Fibroblast of skin of abdomen (primary cell): ENCODE measurements around the gene ZNF146.
"Not testable (repeated sequence)": the region's sequence is repeated elsewhere in the genome, so short reads cannot be mapped to it uniquely, and the experiment has no call there.

Experiments used
- DNase-seq: peaks from one replicate; pipeline ENCODE4 v3.0.0-alpha.2; 2013

The ZNF146 gene

DNA sequence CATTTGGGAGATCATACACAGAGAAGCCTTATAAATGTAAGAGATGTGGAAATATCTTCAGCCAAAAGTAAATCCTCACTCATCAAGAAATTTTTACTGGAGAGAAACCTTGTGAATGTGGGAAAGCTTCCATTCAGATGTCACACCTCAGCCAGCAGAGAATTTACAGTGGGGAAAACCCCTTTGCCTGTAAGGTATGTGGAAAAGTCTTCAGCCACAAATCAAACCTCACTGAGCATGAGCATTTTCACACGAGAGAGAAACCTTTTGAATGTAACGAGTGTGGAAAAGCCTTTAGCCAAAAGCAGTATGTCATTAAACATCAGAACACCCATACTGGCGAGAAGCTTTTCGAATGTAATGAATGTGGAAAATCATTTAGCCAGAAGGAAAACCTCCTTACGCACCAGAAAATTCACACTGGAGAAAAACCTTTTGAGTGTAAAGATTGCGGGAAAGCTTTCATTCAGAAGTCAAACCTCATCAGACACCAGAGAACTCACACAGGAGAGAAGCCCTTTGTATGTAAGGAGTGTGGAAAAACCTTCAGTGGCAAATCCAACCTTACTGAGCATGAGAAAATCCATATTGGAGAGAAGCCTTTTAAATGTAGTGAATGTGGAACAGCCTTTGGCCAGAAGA, 21.5 kb downstream of the ZNF146 start:
- no peak for DNase-seq

DNA sequence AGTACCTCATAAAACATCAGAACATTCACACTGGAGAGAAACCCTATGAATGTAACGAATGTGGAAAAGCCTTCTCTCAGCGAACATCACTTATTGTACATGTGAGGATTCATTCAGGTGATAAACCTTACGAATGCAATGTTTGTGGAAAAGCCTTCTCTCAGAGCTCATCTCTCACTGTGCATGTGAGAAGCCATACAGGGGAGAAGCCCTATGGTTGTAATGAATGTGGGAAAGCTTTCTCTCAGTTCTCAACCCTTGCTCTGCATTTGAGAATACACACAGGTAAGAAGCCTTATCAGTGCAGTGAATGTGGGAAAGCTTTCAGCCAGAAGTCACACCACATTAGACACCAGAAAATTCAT, 22.0 kb downstream of the ZNF146 start:
- no peak for DNase-seq

DNA sequence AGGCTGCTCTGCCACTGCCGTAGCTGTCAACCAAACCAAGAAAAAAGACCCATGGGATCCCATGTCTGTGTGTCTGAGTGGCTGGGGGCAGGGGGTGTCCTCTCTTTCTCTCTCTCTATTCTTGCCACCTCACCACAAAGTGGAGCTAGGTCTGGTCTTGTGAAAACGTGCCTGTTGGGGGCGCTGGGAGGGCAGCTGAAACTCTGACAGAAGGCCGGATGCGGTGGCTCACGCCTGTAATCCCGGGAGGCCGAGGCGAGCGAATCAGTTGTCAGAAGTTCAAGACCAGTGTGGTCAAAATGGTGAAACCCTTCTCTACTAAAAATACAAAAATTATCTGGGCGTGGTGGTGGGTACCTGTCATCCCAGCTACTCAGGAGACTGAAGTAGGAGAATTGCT, 29.2 kb downstream of the ZNF146 start:
- DNase-seq, result no peak

GRCh38 chr19:36245210-36246005, 30.5 kb downstream of the ZNF146 start:
- DNase-seq, result no peak

DNA sequence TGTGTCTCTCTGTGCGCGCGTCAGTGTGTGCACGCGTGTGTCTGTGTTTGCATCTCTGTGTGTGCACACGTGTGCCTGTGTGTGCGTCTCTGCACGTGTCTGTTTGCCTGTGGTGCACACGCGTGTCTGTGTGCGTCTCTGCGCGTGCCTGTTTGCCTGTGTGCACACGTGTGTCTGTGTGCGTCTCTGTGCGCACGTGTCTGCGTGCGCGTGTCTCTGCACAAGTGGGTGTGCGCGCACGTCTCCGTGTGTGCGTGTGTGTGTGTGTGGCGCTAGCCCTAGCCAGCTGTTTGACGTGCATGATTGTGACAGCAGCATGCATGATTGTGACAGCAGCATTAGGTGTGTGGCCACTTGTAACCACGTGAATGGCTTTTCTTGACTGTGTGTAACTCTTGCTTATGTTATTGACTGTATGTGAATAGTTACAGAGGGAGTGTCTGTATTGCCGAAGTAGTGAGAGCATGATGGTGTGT, 31.1 kb downstream of the ZNF146 start:
- no peak for DNase-seq

- DNase-seq, result no peak
Observed at GRCh38 chr19:36252047-36252446, 37.1 kb downstream of the ZNF146 start.

DNA sequence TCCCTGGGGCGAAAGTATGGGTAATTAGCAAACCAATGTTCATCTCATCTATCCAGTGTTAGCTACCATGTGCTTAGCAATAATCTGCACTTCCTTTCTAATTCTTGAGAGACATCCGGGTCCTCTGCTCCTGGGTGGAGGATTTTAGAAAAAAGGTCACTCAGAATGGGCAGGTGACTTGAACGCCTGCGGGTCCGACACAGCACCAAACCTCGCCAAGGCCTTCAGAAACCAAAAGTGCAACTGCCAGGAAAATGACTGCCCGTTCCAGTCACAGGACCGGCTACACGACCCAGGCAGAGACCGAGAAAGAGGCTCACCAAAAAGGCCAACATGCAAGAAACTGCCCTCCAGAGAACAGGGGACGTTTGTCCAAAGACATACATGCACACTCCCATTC, 39.9 kb downstream of the ZNF146 start:
- no peak for DNase-seq

DNA sequence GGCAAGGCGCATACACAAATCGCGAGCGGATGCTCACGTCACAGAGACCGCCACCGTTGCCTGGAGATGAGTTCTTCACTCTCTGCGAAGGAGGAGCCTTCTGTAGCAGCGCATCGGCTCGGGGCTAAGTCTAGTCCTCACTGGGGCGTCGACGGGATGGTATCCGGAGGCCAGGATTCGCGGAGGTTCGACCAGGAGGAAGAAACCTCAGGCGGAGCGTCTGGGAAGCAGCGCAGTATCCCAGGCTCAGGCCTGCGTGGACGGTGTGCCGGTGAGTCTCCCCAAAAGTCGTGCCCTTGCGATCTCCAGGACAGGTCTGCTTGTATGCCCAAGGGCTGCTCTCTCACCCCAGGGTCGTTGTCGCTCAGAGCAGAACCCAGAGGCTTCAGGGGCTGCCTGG, 40.4 kb downstream of the ZNF146 start:
- no peak for DNase-seq

GRCh38 chr19:36256064-36256463, 41.2 kb downstream of the ZNF146 start:
- DNase-seq, result no peak

GRCh38 chr19:36256853-36257519, 42.1 kb downstream of the ZNF146 start:
- DNase-seq, result no peak

GRCh38 chr19:36257520-36257876, 42.6 kb downstream of the ZNF146 start:
- no peak for DNase-seq

- DNase-seq, result no peak
Observed at GRCh38 chr19:36258028-36258875, 43.3 kb downstream of the ZNF146 start.

GRCh38 chr19:36259211-36259610, 44.3 kb downstream of the ZNF146 start:
- no peak for DNase-seq

- no peak for DNase-seq
Observed at GRCh38 chr19:36265064-36265463, 50.2 kb downstream of the ZNF146 start.

GRCh38 chr19:36265856-36266374, 51.0 kb downstream of the ZNF146 start:
- DNase-seq, result no peak

DNA sequence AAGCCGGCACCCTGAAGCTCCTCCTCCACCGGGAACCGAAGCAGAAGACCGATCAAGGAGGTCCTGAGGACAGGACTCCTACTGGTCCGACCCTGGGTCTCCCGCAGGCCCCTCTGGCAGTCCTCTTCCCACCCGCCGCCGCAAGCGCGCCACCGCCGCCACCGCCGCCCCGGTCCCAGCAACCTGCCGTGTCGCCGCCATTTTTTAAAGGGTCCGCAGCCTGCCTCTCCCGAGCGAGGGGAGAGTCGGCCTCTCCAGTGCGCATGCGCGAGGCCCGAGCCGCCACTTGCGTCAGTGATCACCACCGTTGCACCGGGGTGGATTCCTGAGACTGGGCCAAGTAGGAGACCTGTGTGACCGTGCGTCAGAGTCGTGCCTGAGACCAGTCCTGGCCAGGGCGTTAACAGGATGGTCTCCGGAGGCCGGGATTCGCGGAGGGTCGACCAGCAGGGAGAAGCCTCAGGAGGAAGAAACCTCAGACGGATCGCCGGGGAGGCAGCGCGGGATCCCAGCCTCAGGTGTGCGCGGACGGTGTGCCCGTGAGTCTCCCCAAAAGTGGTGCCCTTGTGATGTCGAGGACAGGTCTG, 51.6 kb downstream of the ZNF146 start:
- no peak for DNase-seq

- no peak for DNase-seq
Observed at GRCh38 chr19:36267061-36267845, 52.3 kb downstream of the ZNF146 start.

GRCh38 chr19:36268081-36268480, 53.2 kb downstream of the ZNF146 start:
- not testable (repeated sequence) for DNase-seq

GRCh38 chr19:36268591-36268990, 53.7 kb downstream of the ZNF146 start:
- not testable (repeated sequence) for DNase-seq

DNA sequence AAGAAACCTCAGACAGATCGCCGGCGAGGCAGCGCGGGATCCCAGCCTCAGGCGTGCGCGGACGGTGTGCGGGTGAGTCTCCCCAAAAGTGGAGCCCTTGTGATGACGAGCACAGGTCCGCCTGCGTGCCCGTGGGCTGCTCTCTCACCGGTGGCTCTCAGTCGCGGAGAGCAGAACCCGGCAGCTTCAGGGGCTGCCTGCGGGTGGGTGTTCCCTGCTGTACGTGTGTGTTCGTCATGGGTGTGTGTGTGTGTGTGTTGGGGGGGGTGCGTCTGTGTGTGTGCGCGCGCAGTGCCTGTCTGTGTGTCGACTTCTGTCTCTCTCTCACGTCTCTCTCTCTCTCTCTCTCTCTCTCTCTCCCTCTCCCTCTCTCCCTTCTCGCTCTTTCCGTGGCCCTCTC, 54.4 kb downstream of the ZNF146 start:
- not testable (repeated sequence) for DNase-seq
